Measurements from ENCODE around the gene ATF6. TPM values are rescaled to one million over a fixed set of nuclear protein-coding genes. Genes with fewer than 3 reads are reported as not detected.
"Not testable (repeated sequence)": the region's sequence is repeated elsewhere in the genome, so short reads cannot be mapped to it uniquely, and the experiment has no call there.

ATF6 gene
- total RNA-seq, 1 donor from 2014 or later, result 22.9 TPM

- Mint-ChIP-seq H3K36me3 (peaks cover 27% of the 10 kb centered on the region), H3K27ac (no peak overlapping the region)
These were observed 37.1 kb downstream of the ATF6 start for GRCh38 chr1:161803181-161803580.

GRCh38 chr1:161805399-161806197 is 39.5 kb downstream of the ATF6 start:
- H3K27me3 Mint-ChIP-seq, result no peaks in the 10 kb centered on the region
- TF ChIP-seq CTCF (conservative IDR thresholded peaks at IDR 0.05), result no peak
- DNase-seq (ENCODE audit: extremely low spot score, unreplicated experiment), result no peak
- peaks cover 32% of the 10 kb centered on the region for H3K36me3 Mint-ChIP-seq
- H3K27ac Mint-ChIP-seq, result peak overlapping the region; percentile 3
- H3K9me3 Mint-ChIP-seq, result peaks cover 8% of the 10 kb centered on the region
- no peak overlapping the region for H3K4me3 Mint-ChIP-seq
- H3K4me1 Mint-ChIP-seq (ENCODE audit: unreplicated experiment), result peaks cover 14% of the 10 kb centered on the region

More at GRCh38 chr1:161803181-161803580, 37.1 kb downstream of the ATF6 start:
- H3K4me3 Mint-ChIP-seq, result no peak overlapping the region
- no peak for TF ChIP-seq CTCF (conservative IDR thresholded peaks at IDR 0.05)
- no peaks in the 10 kb centered on the region for H3K9me3 Mint-ChIP-seq
- no peak for DNase-seq (ENCODE audit: extremely low spot score, unreplicated experiment)
- H3K4me1 Mint-ChIP-seq (ENCODE audit: unreplicated experiment), result peaks cover 14% of the 10 kb centered on the region
- H3K27me3 Mint-ChIP-seq, result no peaks in the 10 kb centered on the region

- DNase-seq (ENCODE audit: extremely low spot score, unreplicated experiment); H3K27me3 Mint-ChIP-seq; H3K27ac Mint-ChIP-seq; H3K4me3 Mint-ChIP-seq: not testable (repeated sequence)
- Mint-ChIP-seq H3K36me3 (peaks cover 36% of the 10 kb centered on the region), H3K9me3 (peaks cover 11% of the 10 kb centered on the region), H3K4me1 (ENCODE audit: unreplicated experiment) (peaks cover 14% of the 10 kb centered on the region)
These were observed 43.1 kb downstream of the ATF6 start for GRCh38 chr1:161809202-161809601.

- Mint-ChIP-seq H3K9me3 (peaks cover 11% of the 10 kb centered on the region), H3K4me1 (ENCODE audit: unreplicated experiment) (peaks cover 14% of the 10 kb centered on the region), H3K36me3 (peaks cover 36% of the 10 kb centered on the region)
- DNase-seq (ENCODE audit: extremely low spot score, unreplicated experiment); H3K4me3 Mint-ChIP-seq; H3K27ac Mint-ChIP-seq; H3K27me3 Mint-ChIP-seq: not testable (repeated sequence)
These were observed 43.5 kb downstream of the ATF6 start for GRCh38 chr1:161809656-161810055.

- Mint-ChIP-seq H3K9me3 (peaks cover 11% of the 10 kb centered on the region), H3K4me3 (no peak overlapping the region), H3K36me3 (peaks cover 36% of the 10 kb centered on the region), H3K27me3 (no peaks in the 10 kb centered on the region), H3K27ac (no peak overlapping the region), H3K4me1 (ENCODE audit: unreplicated experiment) (peaks cover 14% of the 10 kb centered on the region)
- no peak for DNase-seq (ENCODE audit: extremely low spot score, unreplicated experiment)
- TF ChIP-seq CTCF (conservative IDR thresholded peaks at IDR 0.05), result no peak
These were observed 44.7 kb downstream of the ATF6 start for GRCh38 chr1:161810780-161811179.

DNA sequence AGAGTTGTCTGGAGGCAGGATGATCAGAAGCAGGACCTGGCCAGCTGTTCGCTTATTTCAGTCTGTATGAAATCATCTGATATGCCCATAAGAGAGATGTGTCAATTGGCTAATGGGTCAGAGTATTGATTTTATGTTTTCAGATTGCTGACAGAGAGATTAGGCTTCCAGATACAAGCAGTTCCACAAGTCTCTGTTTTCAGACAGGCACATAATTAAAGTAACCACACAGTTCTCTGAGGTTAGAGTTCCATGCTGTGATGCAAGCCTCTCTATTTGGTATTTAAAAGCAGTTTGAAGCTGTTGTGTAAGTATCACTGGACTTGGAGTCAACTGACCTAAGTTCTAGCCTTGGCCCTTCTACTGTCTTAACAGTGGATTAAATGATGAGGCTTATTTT is 50.1 kb downstream of the ATF6 start:
- Mint-ChIP-seq H3K4me3 (no peak overlapping the region), H3K27me3 (no peaks in the 10 kb centered on the region), H3K36me3 (peaks cover 23% of the 10 kb centered on the region), H3K9me3 (no peaks in the 10 kb centered on the region), H3K4me1 (ENCODE audit: unreplicated experiment) (peaks cover 9% of the 10 kb centered on the region), H3K27ac (no peak overlapping the region)
- TF ChIP-seq CTCF (conservative IDR thresholded peaks at IDR 0.05), result no peak
- DNase-seq (ENCODE audit: extremely low spot score, unreplicated experiment), result no peak
